ENCODE data around the gene COP1. TPM values are rescaled to one million over a fixed set of nuclear protein-coding genes. Genes with fewer than 3 reads are reported as not detected.

The COP1 gene
- total and polyA plus RNA-seq, 2 of the 4 experiments (the other 2 are of a cell fraction), result 17.8 to 35.0 TPM

- no peak overlapping the region for H2BK120ac ChIP-seq (ENCODE audit: low read depth, low read length)
- H3K4me2 ChIP-seq (ENCODE audit: low read depth, low read length), result no peak overlapping the region
- peaks cover 2% of the 10 kb centered on the region for H3K36me3 ChIP-seq (ENCODE audit: control insufficient read depth, insufficient read depth, low read length)
- DNase-seq (no peak), ATAC-seq (ENCODE audit: low read depth) (no peak)
- H3K23ac ChIP-seq (ENCODE audit: low read depth, low read length), result no peak overlapping the region
- H2AFZ ChIP-seq (replicated peaks; ENCODE audit: low read length, poor library complexity), result no peak overlapping the region
- H2AK9ac ChIP-seq (replicated peaks; ENCODE audit: low read depth, low read length, poor library complexity), result no peak overlapping the region
- no peaks in the 10 kb centered on the region for H3K9me3 ChIP-seq (ENCODE audit: control insufficient read depth, insufficient read depth, low read length)
- no peak overlapping the region for H4K91ac ChIP-seq (ENCODE audit: insufficient read depth, low read depth, low read length)
- H2BK15ac ChIP-seq (ENCODE audit: low read depth, low read length), result no peak overlapping the region
- H2BK5ac ChIP-seq (ENCODE audit: low read depth, low read length, poor library complexity, severe bottlenecking), result no peak overlapping the region
- H2BK20ac ChIP-seq (ENCODE audit: low read depth, low read length), result no peak overlapping the region
- H3K4ac ChIP-seq (ENCODE audit: low read depth, low read length), result no peak overlapping the region
- no peak overlapping the region for H3K4me3 ChIP-seq (ENCODE audit: insufficient read depth, low read depth, low read length)
- ChIA-PET POLR2A (ENCODE audit: unreplicated experiment) (no interaction called here), CTCF (no interaction called here)
- H3K79me1 ChIP-seq (ENCODE audit: low read depth in 1 of 2, low read length in 2 of 2), result peaks cover 18 to 19% of the 10 kb centered on the region in 2 experiments
- H2AK5ac ChIP-seq (ENCODE audit: low read depth, low read length), result no peak overlapping the region
- 0 out of 2 replicates have a peak, but pooled peaks cover 2% of the 10 kb centered on the region for H3K9me1 ChIP-seq (ENCODE audit: insufficient read depth, low read length)
- no TSS peak for BruUV-seq (replicated peaks)
- no peak overlapping the region for H3K14ac ChIP-seq (replicated peaks; ENCODE audit: low read depth, low read length)
- H3K27ac ChIP-seq (ENCODE audit: insufficient read depth, low read length), result no peak overlapping the region
- H3K27me3 ChIP-seq (ENCODE audit: control insufficient read depth, insufficient read depth, low read length), result no peaks in the 10 kb centered on the region
- H3K9ac ChIP-seq (ENCODE audit: low read depth, low read length), result no peak overlapping the region
- H3K56ac ChIP-seq (ENCODE audit: extremely low read depth, insufficient read depth, low read length), result no peak overlapping the region
- no peak overlapping the region for H4K5ac ChIP-seq (ENCODE audit: low read depth, low read length)
- dilution Hi-C loops (cut with HindIII; ENCODE audit: low sequenced_read_pairs, unreplicated experiment) (no loop called here), intact Hi-C loops (cut with micrococcal nuclease) (loop anchor here (5.0 kb wide), 1 partner anchor 32 kb away; no protein-coding TSS in a partner anchor), in situ Hi-C loops (cut with MboI; ENCODE audit: low sequenced_read_pairs) (no loop called here)
- no CpG with 5 or more reads among the region's 4 CpGs for WGBS, 2 experiments (ENCODE audit: extremely low coverage in 2 of 2, insufficient read length in 1 of 2)
- no peaks in the 10 kb centered on the region for H3K4me1 ChIP-seq (ENCODE audit: control insufficient read depth, insufficient read depth, low read length)
- H4K20me1 ChIP-seq (ENCODE audit: insufficient read depth, low read length), result no peaks in the 10 kb centered on the region
- H3K18ac ChIP-seq (ENCODE audit: low read depth, low read length), result no peak overlapping the region
- H4K8ac ChIP-seq (ENCODE audit: low read depth in 2 of 2, low read length in 2 of 2), result no peak overlapping the region; a peak in 1 of 4 replicates
- TF ChIP-seq MXI1 (IDR thresholded peaks at IDR 0.05; ENCODE audit: borderline replicate concordance, low read depth, low read length) (no peak), ELK1 (IDR thresholded peaks at IDR 0.05; ENCODE audit: borderline replicate concordance, low read depth, low read length) (no peak), SMC3 (IDR thresholded peaks at IDR 0.05; ENCODE audit: low read depth, low read length) (no peak), NFE2L2 (IDR thresholded peaks at IDR 0.05; ENCODE audit: low read depth, low read length) (no peak), BHLHE40 (IDR thresholded peaks at IDR 0.05; ENCODE audit: low read depth, low read length) (no peak), FOS (IDR thresholded peaks at IDR 0.05; ENCODE audit: low read depth, low read length) (no peak), CEBPB (IDR thresholded peaks at IDR 0.05; ENCODE audit: low read depth, low read length) (no peak), MAZ (IDR thresholded peaks at IDR 0.05; ENCODE audit: borderline replicate concordance, low read depth, low read length) (no peak), RAD21 (IDR thresholded peaks at IDR 0.05; ENCODE audit: low read length) (no peak), CHD1 (IDR thresholded peaks at IDR 0.05; ENCODE audit: low read depth, low read length) (no peak), POLR2A (IDR thresholded peaks at IDR 0.05; ENCODE audit: low read depth, low read length) (no peak), RFX5 (IDR thresholded peaks at IDR 0.05; ENCODE audit: low read depth, low read length) (no peak), MAFK (IDR thresholded peaks at IDR 0.05; ENCODE audit: low read depth, low read length) (no peak), USF2 (IDR thresholded peaks at IDR 0.05; ENCODE audit: low read depth, low read length) (no peak), RCOR1 (IDR thresholded peaks at IDR 0.05; ENCODE audit: insufficient replicate concordance, low read length) (no peak)
These were observed 56.9 kb downstream of the COP1 start for GRCh38 chr1:176149939-176150807.

Measured in IMR-90 (cell line).